A673 (cell line): ENCODE measurements around the gene ILKAP.

Experiments used
- CTCF ChIP-seq: fragments of 300-800, 200-600 bp; sonication (generic); conservative IDR thresholded peaks from 2 replicates; pipeline ENCODE4 v1.5.1; 2017; ENCODE audit warnings: low read depth, mild to moderate bottlenecking, antibody characterized with exemption, low read length, moderate library complexity, mixed read lengths
- EZH2 ChIP-seq: fragments of 200-600 bp; sonication (generic); IDR thresholded peaks from 2 replicates; pipeline ENCODE4 v1.6.1; 2017; ENCODE audit warnings: borderline replicate concordance, low read depth, mild to moderate bottlenecking, mixed read lengths, antibody characterized with exemption, low read length; ENCODE audit not compliant: poor library complexity, severe bottlenecking

- TF ChIP-seq EZH2 (no peak), CTCF (no peak)
These were observed 69.7 kb downstream of the ILKAP start for GRCh38 chr2:238133499-238134392.
